Type B pancreatic cell (in vitro differentiated cells): Measurements from ENCODE around the gene SKIC2. TPM values are rescaled to one million over a fixed set of nuclear protein-coding genes. Genes with fewer than 3 reads are reported as not detected.
"Not testable (repeated sequence)": the region's sequence is repeated elsewhere in the genome, so short reads cannot be mapped to it uniquely, and the experiment has no call there.

Experiments
- DNase-seq: peaks from one replicate; pipeline ENCODE4 v3.0.0; 2021; ENCODE audit warnings: mixed read lengths; ENCODE audit not compliant: unreplicated experiment; ENCODE audit errors: extremely low spot score
- H3K27ac Mint-ChIP-seq: 2 replicates; pipeline ENCODE4 v1.8.0; 2021; ENCODE audit warnings: mild to moderate bottlenecking, mixed read lengths
- H3K27me3 Mint-ChIP-seq: 2 replicates; pipeline ENCODE4 v1.8.0; 2021; ENCODE audit warnings: mixed read lengths
- H3K36me3 Mint-ChIP-seq: 2 replicates; pipeline ENCODE4 v1.8.0; 2021; ENCODE audit warnings: mixed read lengths
- H3K4me1 Mint-ChIP-seq: one replicate; pipeline ENCODE4 v1.8.0; 2021; ENCODE audit warnings: mixed read lengths; ENCODE audit not compliant: unreplicated experiment
- H3K4me3 Mint-ChIP-seq: 2 replicates; pipeline ENCODE4 v1.8.0; 2021; ENCODE audit warnings: mild to moderate bottlenecking, mixed read lengths
- H3K9me3 Mint-ChIP-seq: 2 replicates; pipeline ENCODE4 v1.8.0; 2021; ENCODE audit warnings: mixed read lengths
- total RNA-seq: library from RNA; stranded (reverse); gene quantifications from 2 replicates; pipeline ENCODE4 v1.2.1, GENCODE V29; 2021; ENCODE audit warnings: low replicate concordance
- TF ChIP-seq, protein P1 (sequence below): fragments of 200-600 bp; sonication (generic); conservative IDR thresholded peaks from 2 replicates; pipeline ENCODE4 v1.5.0; 2021; ENCODE audit warnings: antibody characterized with exemption, mild to moderate bottlenecking

Gene SKIC2
- total RNA-seq, 1 donor from 2014 or later = 84.2 TPM

DNA sequence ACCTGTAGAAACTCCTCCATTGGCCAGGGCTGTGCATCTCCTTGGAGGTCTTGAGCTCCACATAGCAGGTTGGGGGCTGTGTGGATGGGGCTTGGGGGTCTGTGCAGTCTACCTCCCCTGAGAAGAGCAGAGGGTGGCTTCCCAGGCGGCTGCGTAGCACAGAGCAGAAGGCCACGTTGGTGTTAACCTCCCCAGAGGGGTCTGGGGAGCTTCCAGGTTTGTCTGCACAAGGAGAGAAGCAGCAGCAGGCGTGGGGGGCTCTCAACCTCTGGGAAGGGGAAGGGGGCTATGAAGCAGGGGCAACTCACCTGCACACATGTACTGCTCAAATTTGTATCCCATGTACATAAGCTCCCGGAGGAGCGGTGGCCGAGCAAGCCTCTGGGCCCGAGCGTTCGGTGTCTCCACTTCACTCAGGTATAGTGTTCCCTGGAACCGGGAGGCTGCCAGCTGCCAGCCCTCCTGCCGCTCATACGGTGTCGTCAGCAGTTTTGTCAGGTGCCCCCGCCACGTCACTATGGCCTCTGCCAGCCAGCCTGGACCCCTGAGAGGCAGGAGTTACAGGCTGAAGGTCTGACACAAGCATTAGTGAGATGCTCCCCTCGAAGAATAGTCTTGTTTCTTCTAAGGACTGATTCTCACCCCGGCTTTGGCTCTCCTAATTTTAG, 11.8 kb downstream of the SKIC2 start:
- Mint-ChIP-seq H3K9me3 (no peaks in the 10 kb centered on the region), H3K4me1 (peaks cover 16% of the 10 kb centered on the region), H3K36me3 (peaks cover 18% of the 10 kb centered on the region), H3K27ac (peak overlapping the region; percentile 100), H3K4me3 (peak overlapping the region; percentile 98), H3K27me3 (no peaks in the 10 kb centered on the region)
- no peak for DNase-seq
- TF ChIP-seq, protein P1, sequence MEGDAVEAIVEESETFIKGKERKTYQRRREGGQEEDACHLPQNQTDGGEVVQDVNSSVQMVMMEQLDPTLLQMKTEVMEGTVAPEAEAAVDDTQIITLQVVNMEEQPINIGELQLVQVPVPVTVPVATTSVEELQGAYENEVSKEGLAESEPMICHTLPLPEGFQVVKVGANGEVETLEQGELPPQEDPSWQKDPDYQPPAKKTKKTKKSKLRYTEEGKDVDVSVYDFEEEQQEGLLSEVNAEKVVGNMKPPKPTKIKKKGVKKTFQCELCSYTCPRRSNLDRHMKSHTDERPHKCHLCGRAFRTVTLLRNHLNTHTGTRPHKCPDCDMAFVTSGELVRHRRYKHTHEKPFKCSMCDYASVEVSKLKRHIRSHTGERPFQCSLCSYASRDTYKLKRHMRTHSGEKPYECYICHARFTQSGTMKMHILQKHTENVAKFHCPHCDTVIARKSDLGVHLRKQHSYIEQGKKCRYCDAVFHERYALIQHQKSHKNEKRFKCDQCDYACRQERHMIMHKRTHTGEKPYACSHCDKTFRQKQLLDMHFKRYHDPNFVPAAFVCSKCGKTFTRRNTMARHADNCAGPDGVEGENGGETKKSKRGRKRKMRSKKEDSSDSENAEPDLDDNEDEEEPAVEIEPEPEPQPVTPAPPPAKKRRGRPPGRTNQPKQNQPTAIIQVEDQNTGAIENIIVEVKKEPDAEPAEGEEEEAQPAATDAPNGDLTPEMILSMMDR = no peak

DNA sequence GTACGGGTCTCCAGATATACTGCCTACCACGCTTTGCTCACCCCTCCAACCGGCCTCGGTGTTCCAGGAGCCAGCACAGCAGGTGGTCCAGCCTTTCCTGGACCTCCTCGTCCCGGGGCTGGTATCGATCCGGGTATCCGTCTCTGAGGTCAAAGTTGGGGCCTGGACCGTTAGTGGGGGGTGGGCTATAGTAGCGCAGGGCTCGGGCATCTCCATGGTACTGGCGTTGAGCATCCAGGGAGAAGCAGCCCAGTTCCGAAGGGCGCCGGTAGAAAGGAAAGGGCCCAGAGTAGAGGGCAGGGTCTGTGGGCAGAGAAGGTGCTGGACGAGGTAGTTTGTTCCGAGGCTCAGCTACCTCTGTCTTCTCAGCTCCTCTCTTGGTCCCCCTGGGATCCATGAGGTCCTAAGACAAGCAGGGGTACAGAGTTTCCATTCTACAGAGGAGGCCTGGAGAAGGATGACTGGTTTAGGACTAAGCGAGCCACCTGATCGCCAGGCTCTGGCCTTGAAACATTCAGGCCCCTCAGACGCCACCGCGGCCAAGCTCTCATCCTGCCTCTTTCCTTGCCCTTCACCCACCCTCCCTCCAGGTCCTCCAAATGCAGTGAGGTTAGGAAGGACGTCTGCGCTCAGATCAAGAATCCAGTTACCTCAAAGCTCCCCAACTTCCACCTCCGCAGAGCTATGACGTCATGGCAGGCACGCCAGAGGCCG, 12.5 kb downstream of the SKIC2 start:
- TF ChIP-seq, protein P1 = no peak
- no peak for DNase-seq
- no peaks in the 10 kb centered on the region for H3K9me3 Mint-ChIP-seq
- no peaks in the 10 kb centered on the region for H3K27me3 Mint-ChIP-seq
- H3K36me3 Mint-ChIP-seq = peaks cover 18% of the 10 kb centered on the region
- peak overlapping the region; percentile 98 for H3K4me3 Mint-ChIP-seq
- peaks cover 16% of the 10 kb centered on the region for H3K4me1 Mint-ChIP-seq
- peak overlapping the region; percentile 100 for H3K27ac Mint-ChIP-seq

DNA sequence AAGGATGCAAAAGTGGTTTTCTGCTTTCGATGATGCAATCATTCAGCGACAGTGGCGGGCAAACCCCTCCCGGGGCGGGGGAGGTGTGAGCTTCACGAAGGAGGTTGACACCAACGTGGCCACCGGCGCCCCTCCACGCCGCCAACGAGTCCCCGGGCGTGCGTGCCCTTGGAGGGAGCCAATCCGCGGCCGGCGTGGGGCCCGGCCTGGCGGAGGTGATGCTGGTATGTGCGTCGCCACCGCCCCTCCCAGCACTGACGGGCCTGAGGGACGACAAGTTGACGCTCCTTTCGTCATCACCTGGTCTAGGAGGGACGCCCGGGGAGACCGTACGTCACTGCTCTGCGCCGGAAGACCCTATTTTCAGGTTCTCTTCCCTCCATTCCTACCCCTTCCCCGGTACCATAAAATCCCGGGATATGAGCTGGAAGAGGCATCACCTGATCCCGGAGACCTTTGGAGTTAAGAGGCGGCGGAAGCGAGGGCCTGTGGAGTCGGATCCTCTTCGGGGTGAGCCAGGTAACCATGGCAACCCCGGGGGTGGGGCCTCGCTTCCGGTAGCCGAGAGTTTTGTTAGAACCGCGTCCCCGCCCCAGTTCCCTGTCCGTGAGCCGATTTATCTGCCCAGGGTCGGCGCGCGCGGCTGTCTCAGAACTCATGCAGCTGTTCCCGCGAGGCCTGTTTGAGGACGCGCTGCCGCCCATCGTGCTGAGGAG, 13.2 kb downstream of the SKIC2 start, which contains the start of gene DXO:
DXO (minus strand) TSS at position 146 of the 716 bp plus-strand sequence. CDS start 463 bp downstream, outside the sequence.
- Mint-ChIP-seq H3K9me3 (no peaks in the 10 kb centered on the region), H3K27ac (peak within 1 kb of the TSS; percentile 100), H3K36me3 (peaks cover 18% of the 10 kb centered on the region), H3K4me3 (peak within 1 kb of the TSS; percentile 98), H3K4me1 (peaks cover 16% of the 10 kb centered on the region), H3K27me3 (no peaks in the 10 kb centered on the region)
- DNase-seq = peak; percentile 94
- TF ChIP-seq, protein P1 = no peak

DNA sequence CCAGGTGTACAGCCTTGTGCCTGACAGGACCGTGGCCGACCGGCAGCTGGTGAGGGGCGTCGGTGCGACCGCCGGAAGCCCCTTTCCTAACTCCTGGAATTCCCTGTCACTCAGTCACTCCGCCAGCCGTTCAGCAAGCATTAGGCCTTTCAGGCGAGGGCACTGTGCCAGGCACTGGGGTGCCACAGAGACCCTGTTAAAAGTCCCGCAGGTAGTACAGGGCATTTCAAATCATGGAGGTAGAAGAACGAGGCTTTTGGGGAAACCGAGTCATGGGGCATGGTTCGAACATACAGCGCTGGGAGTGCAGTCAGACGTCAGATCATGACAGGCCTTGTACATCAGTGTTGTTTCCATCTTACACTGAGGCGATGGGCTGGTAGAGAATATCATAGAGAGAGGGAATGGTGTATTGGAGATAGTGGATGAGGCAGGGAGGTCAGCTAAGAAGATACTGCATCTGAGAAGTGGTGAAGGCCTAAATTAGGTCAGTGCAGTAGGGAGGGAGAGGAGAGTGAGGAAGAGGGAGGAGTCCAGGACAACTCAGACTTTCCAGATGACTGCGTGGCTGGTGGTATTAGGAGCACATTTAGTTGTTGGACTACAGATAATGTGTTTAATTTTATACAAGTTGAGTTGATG, 13.9 kb downstream of the SKIC2 start:
- peaks cover 18% of the 10 kb centered on the region for H3K36me3 Mint-ChIP-seq
- TF ChIP-seq, protein P1 = no peak

DNA sequence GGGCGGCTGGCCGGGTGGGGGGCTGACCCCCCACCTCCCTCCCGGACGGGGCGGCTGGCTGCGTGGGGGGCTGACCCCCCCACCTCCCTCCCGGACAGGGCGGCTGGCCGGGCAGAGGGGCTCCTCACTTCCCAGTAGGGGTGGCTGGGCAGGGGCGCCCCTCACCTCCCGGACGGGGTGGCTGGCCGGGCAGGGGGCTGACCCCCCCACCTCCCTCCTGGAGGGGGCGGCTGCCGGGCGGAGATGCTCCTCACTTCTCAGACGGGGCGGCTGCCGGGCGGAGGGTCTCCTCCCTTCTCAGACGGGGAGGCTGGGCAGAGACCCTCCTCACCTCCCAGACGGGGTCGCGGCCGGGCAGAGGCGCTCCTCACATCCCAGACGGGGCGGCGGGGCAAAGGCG, 17.1 kb downstream of the SKIC2 start:
- peaks cover 12% of the 10 kb centered on the region for H3K36me3 Mint-ChIP-seq
- H3K4me1 Mint-ChIP-seq, H3K4me3 Mint-ChIP-seq, H3K9me3 Mint-ChIP-seq, H3K27me3 Mint-ChIP-seq, H3K27ac Mint-ChIP-seq, DNase-seq: not testable (repeated sequence)

More for the DNA sequence above, 13.9 kb downstream of the SKIC2 start:
- no peak for DNase-seq
- Mint-ChIP-seq H3K27ac (peak overlapping the region; percentile 100), H3K4me3 (peak overlapping the region; percentile 98), H3K9me3 (no peaks in the 10 kb centered on the region), H3K27me3 (no peaks in the 10 kb centered on the region), H3K4me1 (peaks cover 16% of the 10 kb centered on the region)
